ENCODE data around the gene MMP15.
"Not testable (repeated sequence)": the region's sequence is repeated elsewhere in the genome, so short reads cannot be mapped to it uniquely, and the experiment has no call there.

The MMP15 gene

DNA sequence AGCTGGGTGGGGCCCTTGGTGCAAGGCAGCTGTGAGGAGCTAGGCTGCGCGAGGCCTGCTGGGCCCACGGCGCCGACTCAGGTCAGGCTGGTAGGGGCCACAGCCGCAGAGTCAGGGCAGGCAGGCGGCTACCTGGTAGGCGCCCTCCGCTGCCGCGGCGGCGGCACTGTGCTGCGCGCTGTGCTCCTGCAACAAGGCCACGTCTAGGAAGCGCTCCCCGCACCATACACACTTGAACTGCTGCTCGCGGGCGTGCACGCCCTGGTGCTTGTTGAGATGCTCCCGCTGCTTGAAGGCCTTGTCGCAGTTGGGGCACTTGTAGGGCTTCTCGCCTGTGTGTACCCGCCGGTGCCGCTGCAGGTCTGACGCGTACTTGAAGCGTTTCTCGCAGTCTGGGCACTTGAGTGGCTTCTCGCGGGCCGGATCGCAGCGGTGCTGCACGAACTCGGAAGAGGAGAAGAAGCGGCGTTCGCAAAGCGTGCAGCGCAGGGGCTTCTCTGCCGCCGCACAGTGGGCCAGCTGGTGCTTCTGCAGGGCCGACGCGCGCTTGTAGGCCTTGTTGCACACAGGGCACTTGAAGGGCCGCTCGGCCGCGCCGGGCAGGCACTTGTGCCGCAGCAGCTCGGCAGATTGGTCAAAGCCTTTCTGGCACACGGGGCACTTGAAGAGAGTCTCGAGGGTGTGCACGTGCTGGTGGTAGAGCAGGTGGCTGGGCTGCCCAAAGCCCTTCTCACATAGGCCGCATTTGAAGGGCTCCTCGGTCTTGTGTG, 29.0 kb upstream of the MMP15 start:
- no peak for DNase-seq

DNA sequence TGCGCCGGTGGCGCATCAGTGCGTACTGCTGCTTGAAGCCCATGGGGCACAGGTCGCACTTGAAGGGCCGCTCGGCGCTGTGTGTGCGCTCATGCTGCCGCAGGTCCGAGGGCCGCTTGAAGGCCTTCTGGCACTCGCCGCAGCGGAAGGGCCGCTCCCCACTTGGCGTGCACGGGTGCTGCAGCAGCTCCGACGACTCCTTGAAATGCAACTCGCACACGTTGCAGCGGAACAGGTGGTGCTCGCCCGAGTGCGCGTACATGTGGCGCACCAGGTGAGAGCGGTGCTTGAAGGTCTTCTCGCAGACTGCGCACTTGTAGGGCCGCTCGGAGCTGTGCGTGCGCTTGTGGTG, 28.4 kb upstream of the MMP15 start:
- no peak for DNase-seq

DNA sequence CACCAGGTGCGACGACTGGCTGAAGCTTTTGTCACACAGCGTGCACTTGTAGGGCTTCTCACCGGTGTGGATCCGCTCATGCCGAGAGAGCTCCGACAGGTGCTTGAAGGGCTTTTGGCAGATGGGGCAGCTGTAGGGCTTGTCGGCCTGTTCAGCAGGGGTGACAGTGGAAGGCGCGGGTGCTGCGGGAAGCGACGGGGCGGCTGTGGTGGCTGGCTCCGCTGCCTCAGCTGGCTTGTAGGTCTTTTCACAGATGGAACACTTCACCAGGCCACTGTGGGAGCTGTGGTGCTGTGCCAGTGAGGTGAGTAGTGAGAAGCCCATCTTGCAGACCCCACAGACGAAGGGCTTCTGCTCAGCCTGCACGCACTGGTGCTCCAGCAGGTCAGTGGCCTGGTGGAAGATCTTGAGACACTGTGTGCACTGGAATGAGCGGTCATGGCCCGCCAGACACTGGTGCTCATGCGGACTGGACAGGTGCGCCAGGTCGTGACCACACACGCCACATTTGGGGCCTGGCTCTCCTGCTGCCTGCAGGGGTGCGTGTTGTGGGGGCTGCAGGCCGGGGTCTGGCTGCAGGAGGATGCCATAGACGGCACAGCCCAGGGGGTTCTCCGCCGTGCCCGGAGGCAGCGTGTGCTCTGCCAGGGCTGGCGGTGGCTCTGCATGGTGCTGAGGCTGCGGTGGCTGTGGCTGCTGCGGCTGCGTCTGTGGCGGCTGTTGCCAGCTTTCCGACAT, 27.9 kb upstream of the MMP15 start:
- no peak for DNase-seq

DNA sequence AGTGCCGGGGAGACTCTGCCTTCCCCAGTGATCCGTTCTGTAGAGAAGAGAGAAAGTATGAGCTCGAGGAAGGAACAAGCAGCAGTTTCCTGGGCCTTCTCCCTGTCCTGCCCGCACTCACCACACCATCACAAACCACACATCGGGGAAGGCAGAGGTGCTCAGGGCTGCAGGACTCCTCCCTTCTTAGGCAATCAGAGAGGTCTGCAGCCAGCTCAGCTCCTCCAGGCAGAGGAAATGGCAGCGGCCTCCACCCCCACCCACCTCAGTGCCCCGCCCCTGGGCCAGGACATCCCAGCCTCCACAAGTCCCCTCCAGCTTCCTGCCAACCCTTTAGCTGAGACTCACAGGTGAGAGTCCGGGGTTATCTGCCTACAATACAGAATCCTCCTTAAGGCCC, 27.1 kb upstream of the MMP15 start:
- no peak for DNase-seq

DNA sequence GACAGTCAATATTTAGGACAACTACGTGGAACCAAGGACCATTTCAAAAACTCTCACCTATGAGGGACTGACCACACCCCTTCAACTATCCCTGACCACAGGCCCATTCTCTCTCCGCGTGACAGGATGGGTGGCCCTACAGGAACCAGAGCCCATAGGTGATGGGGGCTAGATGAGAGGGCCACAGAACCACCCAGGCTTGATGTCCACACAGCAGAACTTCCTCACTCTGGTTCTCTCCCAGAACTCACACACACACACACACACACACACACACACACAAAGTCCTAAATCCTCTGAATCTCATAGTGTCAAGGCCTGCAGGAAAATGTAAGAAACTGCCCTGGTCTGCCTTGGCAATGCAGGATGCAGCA, 26.6 kb upstream of the MMP15 start:
- no peak for DNase-seq

DNA sequence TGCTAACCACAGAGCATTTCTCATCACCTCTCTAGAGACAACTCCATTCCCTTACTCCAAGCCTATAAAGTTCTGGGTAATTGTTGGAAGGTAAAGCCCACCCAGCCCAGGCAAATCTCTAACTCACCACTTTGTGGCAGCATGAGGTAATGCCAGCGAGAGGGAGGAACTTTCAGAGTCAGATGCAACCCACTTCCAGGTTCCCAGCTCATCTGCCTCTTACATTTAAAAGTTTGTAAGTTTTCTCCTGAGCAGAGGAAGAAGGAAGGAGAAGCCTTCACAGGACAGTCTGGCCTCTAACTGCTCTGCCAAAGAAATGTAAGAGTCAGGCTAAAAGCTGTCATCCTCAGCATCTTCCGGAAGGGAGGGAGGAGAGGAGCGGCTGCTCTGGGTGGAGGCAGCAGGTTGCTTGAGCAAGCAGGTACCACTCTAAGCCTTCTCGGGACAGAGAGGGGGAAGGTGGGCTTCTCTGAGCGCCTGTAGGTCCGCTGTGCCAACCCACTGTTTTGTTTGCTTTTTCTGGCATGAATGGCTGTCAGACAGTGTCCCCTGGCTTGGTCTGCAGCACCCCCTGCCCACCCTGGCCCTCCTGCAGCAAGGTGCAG, 26.1 kb upstream of the MMP15 start:
- DNase-seq: no peak

DNA sequence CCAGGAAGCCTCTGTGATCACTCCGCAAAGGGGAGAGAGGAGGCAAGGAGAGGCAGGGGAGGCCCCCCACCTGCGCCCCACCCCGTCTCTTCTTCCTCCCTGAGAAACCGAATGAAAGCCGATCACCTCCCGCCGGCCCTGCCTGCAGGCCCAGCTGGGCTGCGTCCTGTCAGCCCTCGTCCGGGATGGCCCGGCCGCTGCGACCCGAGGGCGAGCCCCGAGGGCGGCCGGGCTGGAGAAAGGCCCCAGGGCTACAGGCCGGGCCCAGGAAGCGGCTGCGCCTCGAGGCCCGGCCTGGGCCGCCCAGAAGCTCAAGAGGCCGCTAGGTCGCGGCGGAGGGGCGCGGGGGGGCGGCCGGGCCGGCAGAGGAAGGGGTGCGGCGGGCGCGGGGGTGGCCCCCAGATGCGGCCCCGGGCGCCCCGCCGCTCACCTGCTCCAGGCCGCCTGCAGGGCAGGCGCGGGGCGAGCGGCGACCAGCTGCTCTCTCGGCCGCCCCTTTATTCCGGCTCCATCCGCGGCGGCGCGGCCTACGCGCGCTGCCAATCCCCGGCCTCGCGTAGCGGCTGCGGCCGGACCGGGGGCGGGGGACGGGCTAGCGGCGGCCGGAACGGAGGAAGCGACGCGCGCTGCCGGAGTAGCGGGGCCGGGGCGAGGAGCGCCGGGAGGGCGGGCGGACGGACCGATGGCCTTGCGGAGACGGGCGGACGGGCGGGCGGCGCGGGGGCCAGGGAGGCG, 25.4 kb upstream of the MMP15 start, which contains the start of gene ZNF319:
Gene ZNF319 (minus strand): TSS at position 702 of the 735 bp plus-strand sequence. CDS start 2,407 bp downstream, outside the sequence.
- no peak for DNase-seq

DNA sequence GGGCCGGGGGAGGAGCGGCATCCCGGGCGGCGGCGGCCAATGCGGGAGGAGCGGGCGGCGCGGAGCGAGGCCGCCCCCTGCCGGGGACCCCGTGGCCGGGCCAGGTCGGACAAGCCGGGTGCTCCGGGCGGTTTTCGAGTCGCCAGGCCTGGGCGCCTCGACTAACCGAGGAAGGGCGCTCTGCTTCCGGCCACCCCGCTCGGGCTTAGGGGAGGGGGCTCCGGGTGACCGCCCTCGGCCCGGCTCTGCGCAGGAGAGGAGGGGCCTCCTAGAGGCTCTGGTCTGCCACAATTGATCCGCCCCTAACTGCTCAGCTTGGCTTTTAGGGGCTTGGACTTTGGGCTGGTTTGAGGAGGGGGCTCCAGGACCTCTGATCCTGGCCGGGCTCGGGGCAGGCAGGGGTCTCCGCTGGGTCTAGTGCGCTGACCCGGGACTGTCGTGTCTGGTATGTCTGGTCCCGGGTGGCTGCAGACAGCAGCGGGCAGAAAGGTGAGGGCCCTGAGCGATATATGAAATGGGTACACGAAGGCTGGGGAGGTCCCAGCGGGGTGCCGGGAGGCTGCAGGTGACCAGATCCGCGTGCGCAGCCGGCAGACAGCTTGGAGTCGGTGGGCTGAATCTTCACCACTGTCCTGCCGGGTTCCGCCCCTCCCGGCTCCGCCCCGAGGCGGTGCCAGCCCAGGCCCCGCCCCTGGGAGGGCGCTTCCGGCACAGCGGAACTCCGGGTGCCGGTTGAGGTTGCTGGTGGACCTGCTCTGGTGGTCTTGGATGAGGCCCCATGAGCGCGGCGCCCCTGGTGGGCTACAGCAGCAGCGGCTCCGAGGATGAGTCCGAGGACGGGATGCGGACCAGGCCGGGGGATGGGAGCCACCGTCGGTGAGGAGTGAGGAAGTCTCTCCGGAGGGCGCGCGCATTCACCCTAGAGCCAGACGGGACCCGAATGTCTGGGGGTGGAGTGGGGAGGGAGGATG, 24.6 kb upstream of the MMP15 start, which contains the start of gene USB1:
Gene USB1 (plus strand): TSS at position 702 of the 971 bp plus-strand sequence. CDS start 77 bp downstream, at position 779.
- DNase-seq: peak; percentile 84

DNA sequence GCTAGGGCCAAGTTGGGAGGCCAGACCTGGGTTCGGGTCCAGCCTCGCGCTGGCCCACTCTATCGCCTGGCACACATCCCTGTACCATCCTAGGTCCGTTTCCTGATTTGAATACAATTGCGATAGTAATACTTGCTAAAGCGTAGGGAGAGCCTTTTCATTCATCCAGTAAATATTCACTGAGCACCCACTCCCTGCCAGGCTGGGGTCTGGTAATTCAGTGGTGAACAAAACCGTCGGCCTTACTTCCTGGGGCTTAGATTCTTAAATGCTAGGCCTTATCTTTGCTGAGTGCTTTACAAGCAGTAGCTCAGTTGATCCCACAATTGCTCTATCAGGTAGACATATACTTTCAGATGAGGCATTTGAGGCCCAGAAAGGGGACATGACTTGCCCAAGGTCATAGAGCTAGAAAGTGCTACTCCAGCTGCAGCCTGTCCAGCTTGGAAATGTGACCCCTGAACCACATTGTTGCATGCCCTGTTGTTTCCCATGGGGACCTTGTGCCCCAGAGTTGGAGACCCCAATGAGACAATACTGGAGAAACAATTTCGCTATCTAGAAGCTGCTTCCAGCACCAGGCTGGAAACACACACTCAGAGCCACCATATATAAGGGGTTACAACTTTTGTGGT, 23.7 kb upstream of the MMP15 start:
- DNase-seq: no peak

DNA sequence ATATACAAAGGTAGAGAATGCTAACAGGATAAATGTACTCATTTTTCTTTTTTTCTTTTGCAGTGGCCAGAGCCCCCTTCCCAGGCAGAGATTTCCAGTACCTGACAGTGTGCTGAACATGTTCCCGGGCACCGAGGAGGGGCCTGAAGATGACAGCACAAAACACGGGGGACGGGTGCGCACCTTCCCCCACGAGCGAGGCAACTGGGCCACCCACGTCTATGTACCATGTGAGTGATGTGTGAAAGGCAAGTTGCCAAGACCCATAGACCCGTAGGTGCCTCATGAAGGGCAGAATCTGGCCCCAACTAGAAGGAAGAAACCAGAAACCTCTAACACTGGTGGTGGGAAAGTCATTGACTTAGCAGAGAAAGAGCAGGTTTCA, 23.1 kb upstream of the MMP15 start:
- no peak for DNase-seq

DNA sequence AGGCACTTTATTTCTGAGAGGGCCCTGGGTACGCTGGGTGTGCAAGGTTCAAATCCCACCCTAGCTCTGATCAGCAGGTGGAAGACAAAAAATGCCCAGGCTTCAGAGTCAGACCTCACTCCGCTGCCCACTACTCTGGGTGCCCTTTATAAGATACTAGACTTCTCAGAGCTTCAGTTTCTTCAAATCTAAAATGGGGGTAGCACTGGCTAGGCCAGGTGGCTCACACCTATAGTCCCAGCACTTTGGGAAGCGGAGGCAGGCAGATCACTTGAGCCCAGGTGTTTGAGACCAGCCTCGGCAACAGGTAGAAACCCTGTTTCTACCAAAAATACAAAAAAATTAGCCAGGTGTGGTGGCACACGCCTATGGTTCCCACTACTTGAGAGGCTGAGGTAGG, 22.6 kb upstream of the MMP15 start:
- DNase-seq: no peak

DNA sequence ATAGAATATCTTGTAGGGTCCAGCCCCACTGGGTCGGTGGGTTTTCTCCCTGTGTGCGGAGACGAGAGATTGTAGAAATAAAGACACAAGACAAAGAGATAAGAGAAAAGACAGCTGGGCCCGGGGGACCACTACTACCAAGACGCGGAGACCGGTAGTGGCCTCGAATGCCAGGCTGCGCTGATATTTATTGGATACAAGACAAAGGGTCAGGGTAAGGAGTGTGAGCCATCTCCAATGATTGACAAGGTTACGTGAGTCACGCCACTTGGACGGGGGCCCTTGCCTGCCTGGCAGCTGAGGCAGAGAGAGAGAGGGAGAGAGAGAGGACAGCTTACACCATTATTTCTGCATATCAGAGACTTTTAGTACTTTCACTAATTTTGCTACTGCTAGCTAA, 20.8 kb upstream of the MMP15 start:
- not testable (repeated sequence) for DNase-seq

DNA sequence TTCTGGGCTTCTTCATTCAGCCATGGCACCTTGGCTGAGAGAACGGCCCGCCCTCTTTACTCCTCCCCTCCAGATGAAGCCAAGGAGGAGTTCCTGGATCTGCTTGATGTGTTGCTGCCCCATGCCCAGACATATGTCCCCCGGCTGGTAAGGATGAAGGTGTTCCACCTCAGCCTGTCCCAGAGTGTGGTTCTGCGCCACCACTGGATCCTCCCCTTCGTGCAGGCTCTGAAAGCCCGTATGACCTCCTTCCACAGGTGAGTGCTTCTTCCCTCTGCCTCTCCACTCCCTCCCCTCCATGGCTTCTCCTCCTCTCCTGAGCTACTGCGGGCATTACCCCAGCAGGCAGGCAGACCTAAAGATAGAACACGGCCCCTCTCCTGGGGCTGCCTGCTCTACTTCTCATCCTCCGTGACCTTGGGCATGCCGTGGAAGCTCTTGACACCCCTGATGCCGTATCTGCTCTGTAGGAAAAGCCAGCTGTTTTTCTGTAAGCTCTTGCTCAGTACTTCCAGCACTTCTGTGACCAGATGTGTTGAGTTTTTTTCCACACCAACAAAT, 15.6 kb upstream of the MMP15 start:
- DNase-seq: no peak

DNA sequence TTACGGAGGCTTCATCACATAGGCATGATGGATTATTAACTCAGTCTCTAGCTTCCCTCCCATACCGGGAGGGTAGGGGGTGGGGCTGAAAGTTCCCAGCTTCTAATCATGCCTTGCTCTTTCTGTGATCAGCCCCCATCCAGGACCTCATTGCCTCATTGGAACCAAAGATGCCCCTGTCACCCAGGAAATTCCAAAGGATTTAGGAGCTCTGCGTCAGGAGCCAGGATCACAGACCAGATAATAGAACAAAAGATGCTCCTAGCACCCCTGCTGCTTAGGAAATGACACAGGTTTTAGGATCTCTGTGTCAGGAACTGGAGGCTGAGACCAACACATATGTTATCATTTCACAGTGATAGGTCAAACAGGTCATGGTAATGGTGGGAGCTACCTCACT, 14.7 kb upstream of the MMP15 start:
- no peak for DNase-seq

DNA sequence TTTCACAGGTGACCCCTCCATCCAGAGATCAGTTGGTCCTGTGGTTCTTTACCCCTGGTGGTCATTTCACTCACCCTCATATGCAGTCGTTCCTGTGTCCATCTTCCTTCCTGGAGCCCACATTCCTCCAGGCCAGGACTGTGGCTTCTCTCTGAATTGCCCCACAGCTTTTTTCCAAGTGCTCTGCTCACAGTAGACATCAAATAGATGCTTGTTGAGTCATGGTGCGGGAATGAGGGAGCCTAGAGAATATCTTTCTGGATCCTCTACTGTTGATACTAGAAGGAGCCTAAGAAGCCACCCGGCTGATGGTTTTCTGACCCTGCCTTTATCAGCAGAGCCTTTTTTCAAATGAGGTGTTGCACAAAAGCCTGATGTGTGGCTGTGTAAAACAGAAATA, 13.9 kb upstream of the MMP15 start:
- no peak for DNase-seq

DNA sequence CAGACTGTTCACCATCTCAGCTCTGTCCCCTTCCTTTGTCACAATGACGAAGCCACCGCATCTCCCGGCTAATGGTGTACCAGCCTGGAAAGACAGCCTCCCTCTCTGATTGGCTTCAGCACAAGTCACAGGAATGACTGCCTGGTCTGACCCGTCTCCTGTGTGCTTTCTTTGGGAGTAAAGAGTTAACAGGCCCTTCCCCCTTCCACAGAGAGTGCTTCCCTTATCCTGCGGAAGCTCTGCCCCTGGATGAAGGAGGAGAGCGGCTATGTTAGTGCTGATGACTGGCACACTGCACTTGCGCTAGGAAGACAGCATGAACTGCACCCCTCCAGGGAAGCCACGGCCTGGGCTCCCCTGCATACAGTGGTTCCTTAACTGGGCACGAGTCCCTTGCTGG, 13.1 kb upstream of the MMP15 start:
- DNase-seq: no peak

DNA sequence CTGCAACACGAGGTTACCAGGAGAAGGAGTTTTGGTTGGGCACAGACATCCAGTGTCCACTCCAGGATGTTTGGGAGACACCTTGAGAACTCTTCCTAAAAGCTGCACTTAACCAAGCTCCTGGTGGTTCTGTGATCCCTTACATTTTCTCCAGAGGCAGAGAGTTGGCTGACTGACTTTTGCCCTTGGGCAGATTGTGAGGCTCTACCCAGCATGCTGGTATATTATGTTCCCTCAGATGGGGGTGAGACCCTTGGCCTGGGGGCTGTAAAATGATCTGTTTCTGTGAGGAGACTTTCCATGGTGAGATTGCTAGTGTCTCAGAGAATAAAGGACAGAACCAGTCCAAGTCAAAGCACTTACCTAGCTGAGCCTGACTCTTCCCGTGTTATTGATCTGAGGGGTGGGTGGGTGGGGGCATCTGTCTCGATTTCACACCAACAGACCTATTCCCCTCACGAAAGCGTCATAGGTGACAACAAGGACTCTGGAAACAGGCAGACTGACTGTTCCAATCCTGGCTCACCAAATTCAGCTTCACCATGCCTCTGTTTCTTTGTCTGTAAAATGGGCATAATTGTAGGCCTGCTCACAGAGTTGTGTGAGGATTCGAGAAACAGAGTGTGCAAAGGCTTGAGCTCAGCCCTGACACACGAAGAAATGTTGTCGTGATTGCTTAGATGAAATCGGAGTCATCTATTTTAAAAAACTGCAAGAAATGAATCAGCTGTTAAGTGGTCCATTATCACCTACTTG, 12.2 kb upstream of the MMP15 start:
- no peak for DNase-seq

DNA sequence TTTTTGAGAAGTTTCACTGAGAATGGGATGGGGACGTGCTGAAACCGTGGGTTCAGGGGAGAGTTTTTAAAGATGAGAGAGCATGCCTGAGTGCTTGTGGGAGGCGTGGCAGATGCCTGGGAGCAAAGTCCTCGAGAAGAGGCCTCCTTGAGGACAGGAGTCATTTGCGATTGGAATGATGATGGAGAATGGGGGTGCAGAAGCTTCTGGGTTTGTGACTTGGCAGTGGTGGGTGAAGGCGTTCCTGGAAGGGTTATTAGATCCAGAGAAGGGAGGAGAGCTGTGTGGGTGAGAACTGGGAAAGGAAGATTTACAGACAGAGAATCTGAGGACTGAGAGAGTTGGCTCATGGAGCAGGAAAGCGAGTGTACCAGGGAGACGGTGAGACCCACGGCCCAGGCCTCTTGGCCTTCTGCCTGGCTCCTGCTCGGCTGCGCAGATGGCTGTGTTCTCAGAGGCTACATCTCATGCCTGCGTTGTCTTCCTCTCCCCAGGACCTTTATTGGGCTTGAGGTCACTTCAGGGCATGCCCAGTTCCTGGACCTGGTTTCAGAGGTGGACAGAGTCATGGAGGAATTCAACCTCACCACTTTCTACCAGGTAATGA, 8.6 kb upstream of the MMP15 start:
- no peak for DNase-seq

DNA sequence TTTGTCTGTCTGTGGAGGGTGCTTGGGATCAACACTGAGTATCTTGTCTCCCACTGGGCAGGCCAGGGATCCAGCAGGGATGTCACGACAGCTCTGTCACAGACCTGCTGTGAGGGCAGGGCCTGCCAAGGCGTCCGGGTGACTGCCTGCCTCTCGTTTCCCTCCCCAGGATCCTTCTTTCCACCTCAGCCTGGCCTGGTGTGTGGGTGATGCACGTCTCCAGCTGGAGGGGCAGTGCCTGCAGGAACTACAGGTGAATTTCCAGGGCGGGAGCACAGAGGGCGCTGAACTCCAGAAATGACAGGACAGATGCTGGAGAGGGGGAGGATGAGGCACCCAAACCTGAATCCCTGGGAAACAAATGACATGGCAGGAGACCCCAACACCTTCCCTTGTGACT, 6.8 kb upstream of the MMP15 start:
- DNase-seq: no peak
